Astrocyte of the hippocampus (primary cell): ENCODE results near the gene ITPR1.
A peak's percentile ranks its signal among the peaks of the same experiment; 100 is the strongest.
"Not testable (repeated sequence)": the region's sequence is repeated elsewhere in the genome, so short reads cannot be mapped to it uniquely, and the experiment has no call there.

ENCODE experiments used
- DNase-seq: peaks from one replicate; pipeline ENCODE4 v3.0.0; 2011; ENCODE audit warnings: low read depth, low spot score

The ITPR1 gene

DNA sequence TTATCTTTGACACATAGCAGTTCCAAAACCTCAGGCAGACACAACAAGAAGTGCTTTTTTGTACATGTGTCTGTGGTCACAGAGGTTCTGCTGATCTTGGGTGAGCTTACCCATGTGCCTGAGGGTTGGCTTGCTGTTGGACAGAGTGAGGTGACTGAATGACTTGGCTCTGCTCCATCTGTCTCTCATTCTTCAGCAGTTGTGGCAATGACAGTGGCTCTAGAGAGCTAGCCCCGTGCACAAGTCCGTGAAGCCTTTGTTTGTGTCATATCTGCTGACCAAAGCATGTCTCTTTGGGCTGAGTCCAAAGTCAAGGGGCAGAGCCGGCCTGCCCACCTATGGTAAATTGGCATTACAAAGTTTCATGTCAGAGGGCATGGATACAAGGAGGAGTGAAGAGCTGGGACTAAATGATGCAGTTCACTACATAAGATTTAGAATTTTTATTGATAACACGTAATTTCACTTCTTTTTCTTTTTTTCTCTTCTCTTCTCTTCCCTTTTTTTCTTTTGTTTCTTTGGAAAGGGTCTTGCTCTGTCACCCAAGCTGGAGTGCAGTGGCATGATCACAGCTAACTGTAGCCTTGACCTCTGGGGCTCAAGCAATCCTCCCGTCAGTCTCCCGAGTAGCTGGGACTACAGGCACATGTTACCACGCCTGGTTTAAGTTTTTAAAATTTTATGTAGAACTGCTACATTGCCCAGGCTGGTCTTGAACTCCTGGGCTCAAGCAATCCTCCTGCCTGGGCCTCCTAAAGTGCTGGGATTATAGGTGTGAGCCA lies 77.9 kb downstream of the ITPR1 start:
- DNase-seq = no peak

DNA sequence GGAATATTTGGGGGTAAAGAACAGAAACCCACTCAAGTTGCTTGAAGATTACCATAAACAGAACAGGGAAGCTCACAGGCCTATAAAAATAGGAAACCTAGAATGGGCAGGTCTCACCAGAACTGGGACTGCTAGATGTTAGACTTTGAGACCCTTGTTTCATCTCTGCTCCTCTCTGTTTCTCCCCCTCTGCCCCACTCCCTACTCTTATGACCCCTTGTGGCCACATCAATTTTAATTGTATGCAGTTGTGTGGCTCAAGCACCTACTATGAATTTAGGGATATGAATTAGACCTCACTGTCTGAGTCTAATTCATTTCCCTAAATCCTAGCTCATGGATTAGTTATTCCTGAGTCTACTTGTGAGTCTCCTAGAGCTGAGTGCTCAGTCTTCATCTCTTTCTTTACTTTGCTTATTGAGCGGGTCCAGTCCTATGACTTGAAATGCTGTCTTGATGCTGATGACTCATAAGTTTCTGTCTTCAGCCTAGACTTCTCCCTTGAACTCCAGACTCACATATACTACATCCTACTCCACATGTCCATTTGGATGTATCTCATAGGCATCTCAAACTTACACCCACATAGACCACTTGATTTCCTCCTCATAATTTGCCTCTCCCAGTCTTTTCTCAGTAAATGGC lies 78.7 kb downstream of the ITPR1 start:
- DNase-seq = no peak

DNA sequence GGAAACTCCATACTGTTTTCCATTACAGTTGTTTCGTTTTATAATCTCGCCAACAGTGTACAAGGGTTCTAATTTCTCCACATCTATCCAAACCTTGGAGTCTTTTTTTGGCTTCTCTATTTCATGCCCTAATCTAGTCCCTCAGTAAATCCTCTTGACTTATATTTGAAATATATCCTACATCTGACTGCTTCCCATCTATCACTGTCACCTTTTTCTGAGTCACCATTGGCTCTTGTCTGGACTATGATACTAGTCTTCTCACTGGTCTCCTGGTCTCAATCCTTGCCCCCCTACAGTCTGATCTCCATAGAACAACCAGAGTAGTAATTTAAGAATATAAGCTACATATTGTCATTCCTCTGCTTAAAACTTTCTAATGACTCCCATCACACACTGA lies 80.0 kb downstream of the ITPR1 start:
- DNase-seq = no peak

DNA sequence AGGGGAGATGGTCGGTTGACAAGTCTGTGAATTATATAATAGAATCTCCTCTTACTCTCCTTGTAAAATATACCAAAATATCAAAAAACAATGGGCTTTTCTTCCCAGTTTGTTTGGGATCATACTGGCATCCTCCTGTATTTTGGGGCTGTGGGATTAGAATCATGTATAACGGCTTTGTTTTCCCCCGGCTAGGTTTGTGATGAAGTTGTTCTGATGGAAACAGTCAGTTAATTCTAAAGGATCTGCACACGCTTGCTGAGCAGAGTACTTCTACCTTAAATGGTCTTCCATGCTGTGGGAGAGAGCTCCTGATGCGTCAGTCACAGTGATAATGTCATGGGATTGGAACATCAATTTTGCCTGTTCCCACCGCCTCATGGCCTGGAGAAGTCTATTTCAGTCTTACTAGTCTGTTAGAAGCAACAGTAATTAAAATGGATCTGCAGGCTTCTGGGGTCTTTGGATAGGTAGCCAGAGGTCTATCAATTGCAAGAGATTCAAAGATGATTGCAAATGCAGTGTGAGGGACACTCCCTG lies 81.3 kb downstream of the ITPR1 start:
- DNase-seq = no peak

DNA sequence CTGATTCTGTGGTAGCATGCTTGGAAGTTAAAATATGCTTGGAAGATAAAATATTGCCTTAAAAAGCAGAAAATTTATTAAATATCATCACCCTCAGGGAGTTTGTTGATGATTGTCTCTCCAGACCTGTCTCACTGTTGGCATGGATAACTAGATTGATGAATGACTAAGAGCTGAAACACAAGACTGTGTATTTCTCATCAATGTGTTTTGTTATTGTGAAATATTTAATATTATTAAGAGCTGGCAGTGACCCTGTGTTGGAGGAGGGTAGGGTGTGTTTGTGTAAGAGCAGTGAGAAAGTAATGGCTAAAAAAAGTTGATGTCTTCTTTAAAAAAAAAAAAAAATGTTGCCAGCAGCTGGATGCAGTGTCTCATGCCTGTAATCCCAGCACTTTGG lies 82.2 kb downstream of the ITPR1 start:
- no peak for DNase-seq

- no peak for DNase-seq
These were observed 84.6 kb downstream of the ITPR1 start for GRCh38 chr3:4577721-4578120.

- DNase-seq = no peak
These were observed 87.4 kb downstream of the ITPR1 start for GRCh38 chr3:4580346-4581123.

- DNase-seq = no peak
These were observed 87.9 kb downstream of the ITPR1 start for GRCh38 chr3:4581124-4581424.

DNA sequence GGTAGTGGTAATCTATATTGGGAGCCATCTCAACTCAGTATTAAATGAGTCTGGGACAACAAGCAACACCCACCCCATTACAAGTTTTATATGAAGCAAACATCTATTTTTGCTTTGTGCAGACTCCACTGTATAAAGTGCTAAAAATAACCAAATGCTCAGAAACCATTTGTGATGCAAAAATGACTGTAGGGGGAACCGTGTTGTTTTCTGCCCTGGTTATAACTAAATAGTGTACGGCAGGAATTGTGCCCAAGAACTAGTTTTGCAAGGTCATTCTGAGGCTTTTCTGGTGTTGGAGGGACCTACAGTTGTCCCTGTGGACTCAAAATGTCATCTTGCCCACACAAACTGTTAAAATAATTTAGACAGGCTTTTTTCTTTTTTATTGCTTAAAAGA lies 88.3 kb downstream of the ITPR1 start:
- no peak for DNase-seq

GRCh38 chr3:4581920-4582611 lies 88.9 kb downstream of the ITPR1 start:
- no peak for DNase-seq

DNA sequence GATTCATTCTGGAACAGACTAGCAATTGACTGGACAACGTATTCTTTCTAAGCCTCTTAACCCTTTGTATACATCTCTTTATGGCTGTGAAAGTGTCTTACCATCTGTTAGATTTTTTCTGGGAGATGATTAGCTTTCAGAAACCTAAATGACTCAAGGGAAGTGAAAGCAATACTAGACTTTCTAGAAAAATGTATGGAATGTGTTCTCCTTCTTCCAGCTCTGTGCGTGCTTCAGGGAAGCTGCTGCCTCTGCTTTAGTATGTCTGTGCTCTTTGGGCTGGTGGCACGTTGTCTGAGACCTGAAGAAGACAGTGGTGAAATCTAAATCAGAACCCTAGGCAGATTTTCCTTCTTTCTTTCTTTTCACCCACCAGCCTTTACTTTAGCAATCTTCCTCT lies 89.5 kb downstream of the ITPR1 start:
- peak; percentile 51 for DNase-seq

GRCh38 chr3:4583416-4583815 lies 90.3 kb downstream of the ITPR1 start:
- DNase-seq = peak; percentile 11

- peak; percentile 19 for DNase-seq
These were observed 91.5 kb downstream of the ITPR1 start for GRCh38 chr3:4584456-4585249.

DNA sequence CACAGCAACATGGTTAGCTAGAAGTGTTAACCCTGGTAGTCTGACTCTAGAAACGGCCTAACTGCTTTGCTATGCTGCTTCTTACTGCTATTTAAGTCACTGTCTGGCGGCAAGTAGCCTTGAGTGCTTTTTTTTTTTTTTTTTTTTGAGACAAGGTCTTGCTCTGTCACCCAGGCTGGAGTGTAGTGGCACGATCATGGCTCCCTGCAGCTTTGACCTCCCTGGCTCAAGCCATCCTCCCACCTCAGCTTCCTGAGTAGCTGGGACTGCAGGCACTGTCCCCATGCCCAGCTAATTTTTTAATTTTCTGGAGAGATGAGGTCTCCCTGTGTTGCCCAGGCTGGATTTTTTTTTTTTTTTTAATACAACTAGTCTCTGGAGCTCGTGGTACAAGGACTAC lies 93.2 kb downstream of the ITPR1 start:
- DNase-seq = no peak

GRCh38 chr3:4587061-4587837 lies 94.1 kb downstream of the ITPR1 start:
- DNase-seq = no peak

DNA sequence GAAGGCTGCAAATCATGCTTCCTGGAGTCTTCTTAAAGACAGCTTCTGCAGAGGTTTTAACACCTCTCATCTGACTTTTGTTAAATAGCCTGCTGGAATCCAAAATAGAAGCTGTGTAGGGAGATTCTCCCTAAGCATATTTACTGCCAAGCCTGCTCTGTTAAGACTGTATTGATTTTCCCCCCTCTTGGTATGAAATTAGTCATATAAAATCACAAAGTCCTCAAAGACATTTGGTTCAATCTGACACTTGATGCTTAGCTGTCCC lies 94.6 kb downstream of the ITPR1 start:
- DNase-seq = no peak

DNA sequence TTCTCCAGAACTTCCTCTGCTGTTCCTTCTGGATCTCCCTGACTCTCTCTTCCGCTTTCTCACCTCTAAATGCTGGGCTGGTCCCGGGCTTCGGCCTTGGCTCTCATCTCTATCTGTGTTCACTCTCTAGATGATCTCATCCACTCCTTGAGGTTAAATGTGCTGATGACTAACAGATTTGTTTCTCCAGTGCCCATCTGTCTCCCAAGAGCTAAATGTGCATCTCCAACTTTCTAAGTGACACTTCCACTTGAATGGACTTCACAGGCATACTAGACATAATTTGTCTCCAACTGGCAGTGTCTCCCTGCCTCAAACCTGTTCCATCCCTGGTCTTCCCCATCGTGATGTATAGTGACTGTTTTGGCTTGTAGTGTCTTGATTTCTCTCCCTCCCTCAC lies 95.3 kb downstream of the ITPR1 start:
- DNase-seq = peak; percentile 50

GRCh38 chr3:4589475-4590097 lies 96.4 kb downstream of the ITPR1 start:
- no peak for DNase-seq

GRCh38 chr3:4590849-4591248 lies 97.7 kb downstream of the ITPR1 start:
- not testable (repeated sequence) for DNase-seq

- no peak for DNase-seq
These were observed 98.5 kb downstream of the ITPR1 start for GRCh38 chr3:4591669-4592068.
